ENCODE data around the gene NOXA1. TPM values are rescaled to one million over a fixed set of nuclear protein-coding genes. Genes with fewer than 3 reads are reported as not detected.

The NOXA1 gene
- total RNA-seq, 6 experiments from 2014 or later: 4.7 to 8.0 (median 5.7) TPM

- TF ChIP-seq CTCF (IDR thresholded peaks at IDR 0.05) (no peak), POLR2A (IDR thresholded peaks at IDR 0.05) (no peak)
Observed at GRCh38 chr9:137478613-137478961, 55.4 kb downstream of the NOXA1 start.

GRCh38 chr9:137478962-137479861, 56.0 kb downstream of the NOXA1 start:
- H3K36me3 ChIP-seq: no peaks in the 10 kb centered on the region
- peaks cover 0 to 12% (median 6%) of the 10 kb centered on the region in 4 donors for H3K4me1 ChIP-seq
- 84% methylated on average over 14 of the region's 36 CpGs for WGBS (ENCODE audit: insufficient coverage, low coverage, low lambda C conversion rate, missing lambda C conversion rate)
- no peak for ATAC-seq
- DNase-seq: peak in 2 of 3 donors; percentile 43 to 50
- H3K27ac ChIP-seq: no peak overlapping the region
- TF ChIP-seq POLR2A (IDR thresholded peaks at IDR 0.05) (no peak), CTCF (IDR thresholded peaks at IDR 0.05) (no peak)
- no peaks in the 10 kb centered on the region for H3K27me3 ChIP-seq
- peaks cover 0 to 12% (median 0%) of the 10 kb centered on the region in 4 donors for H3K9me3 ChIP-seq
- intact Hi-C loops (cut with DNase I): no loop called here
- H3K4me3 ChIP-seq: no peak overlapping the region

More at GRCh38 chr9:137478613-137478961, 55.4 kb downstream of the NOXA1 start:
- no peak for DNase-seq
- Histone ChIP-seq H3K9me3 (peaks cover 0 to 12% (median 0%) of the 10 kb centered on the region in 4 donors), H3K27ac (no peak overlapping the region), H3K36me3 (no peaks in the 10 kb centered on the region), H3K27me3 (no peaks in the 10 kb centered on the region), H3K4me1 (peaks cover 0 to 12% (median 6%) of the 10 kb centered on the region in 4 donors), H3K4me3 (no peak overlapping the region)
- no peak for ATAC-seq
- 64% methylated on average over 2 of the region's 11 CpGs for WGBS (ENCODE audit: insufficient coverage, low coverage, low lambda C conversion rate, missing lambda C conversion rate)
- intact Hi-C loops (cut with DNase I): no loop called here

DNA sequence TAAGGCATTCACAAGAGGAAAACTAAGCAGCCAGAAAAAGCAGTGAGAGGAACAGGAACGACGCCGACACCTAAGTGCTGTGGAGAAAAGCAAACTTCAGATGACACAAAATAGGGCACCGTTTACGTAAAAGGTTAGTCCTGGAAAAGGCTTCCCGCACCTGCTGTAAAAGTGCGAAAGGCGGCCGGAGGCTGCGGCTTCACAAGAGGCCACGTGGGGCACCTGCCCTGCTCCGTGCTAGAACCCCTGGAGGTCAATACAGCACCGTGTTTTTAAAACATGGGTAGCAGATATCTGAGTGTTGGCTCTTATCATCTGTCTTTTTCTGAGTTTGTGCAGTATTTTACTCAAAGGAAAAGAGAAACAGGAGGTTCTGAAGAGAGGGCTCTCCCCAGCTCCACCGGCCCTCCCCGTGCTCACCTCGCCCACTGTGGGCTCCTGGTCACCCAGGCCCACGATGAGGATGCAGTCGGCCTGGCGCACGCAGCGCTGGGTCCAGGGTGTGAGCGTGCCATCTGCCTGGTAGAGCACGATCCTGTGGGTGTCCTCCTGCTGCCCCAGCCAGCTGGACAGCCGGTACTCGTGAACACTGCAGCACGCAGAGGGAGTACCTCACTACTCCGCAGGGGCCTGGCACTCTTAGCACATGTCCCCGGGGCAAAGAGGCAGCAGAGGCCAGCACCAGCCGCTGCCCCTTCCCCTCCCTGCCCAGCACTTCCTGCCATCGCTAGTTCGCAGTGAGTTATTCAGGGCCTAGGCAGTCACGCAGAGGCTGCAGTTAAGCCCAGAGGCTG, 56.9 kb downstream of the NOXA1 start:
- DNase-seq (peak in 1 of 3 donors; percentile 48), ATAC-seq (no peak)
- Histone ChIP-seq H3K36me3 (no peaks in the 10 kb centered on the region), H3K27me3 (no peaks in the 10 kb centered on the region), H3K4me3 (no peak overlapping the region), H3K27ac (no peak overlapping the region), H3K9me3 (peaks cover 0 to 10% (median 0%) of the 10 kb centered on the region in 4 donors), H3K4me1 (peaks cover 0 to 12% (median 6%) of the 10 kb centered on the region in 4 donors)
- 92% methylated on average over 20 of the region's 32 CpGs for WGBS (ENCODE audit: insufficient coverage, low coverage, low lambda C conversion rate, missing lambda C conversion rate)
- TF ChIP-seq CTCF (IDR thresholded peaks at IDR 0.05) (no peak), POLR2A (IDR thresholded peaks at IDR 0.05) (no peak)
- intact Hi-C loops (cut with DNase I): no loop called here

DNA sequence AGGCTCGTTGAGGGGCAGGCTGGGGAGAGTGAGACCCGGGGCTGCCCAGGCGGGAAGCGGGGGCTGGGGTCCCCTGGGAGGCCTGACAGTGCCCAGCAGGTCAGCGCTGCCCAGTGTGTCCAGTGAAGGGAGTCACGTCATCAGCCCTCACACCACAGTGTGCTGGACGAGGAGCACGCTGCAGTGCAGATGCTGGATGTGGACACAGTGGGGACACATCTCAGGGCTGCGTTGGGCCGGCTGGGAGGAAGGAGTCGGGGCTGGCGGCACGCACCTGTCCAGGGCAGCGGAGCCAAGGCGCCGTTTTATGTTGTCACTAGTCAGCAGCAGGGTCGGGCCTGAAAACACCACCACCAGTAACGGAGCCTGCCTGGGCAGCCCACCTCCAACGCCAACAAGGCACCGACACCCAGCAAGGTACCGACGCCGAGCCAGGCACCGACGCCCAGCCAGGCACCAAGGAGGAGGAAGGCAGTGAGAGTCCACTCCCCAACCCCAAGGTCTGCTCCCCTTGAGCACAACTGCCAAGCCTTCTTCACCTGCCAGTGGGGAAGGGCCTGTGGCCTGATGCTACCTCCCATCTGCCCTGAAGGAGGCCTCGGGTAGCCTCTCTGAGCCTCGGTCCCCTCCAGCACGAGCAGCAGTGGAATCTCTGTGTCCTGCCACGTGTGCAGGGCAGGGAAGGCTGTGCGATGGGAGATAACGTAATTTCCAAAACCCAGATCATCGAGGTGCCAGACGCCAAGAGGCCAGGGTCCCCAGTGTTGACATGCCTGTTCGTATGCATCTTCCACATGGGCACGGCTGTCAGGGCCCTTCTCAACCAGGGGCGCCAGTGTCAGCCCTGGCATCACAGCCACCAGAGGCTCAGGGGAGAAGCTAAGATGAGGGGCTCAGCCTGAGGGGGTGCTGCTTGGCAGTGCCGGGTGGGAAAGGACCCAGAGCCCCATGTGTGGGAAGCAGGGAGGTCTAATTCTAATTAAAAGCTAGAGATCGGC, 57.8 kb downstream of the NOXA1 start:
- WGBS (ENCODE audit: insufficient coverage, low coverage, low lambda C conversion rate, missing lambda C conversion rate): 100% methylated on average over 1 of the region's 38 CpGs
- no peaks in the 10 kb centered on the region for H3K36me3 ChIP-seq

More for the DNA sequence above, 57.8 kb downstream of the NOXA1 start:
- ATAC-seq (no peak), DNase-seq (peak; percentile 23 to 59 (median 46))
- Histone ChIP-seq H3K27ac (peak overlapping the region in 1 of 3 donors; percentile 90), H3K9me3 (peaks cover 0 to 1% (median 0%) of the 10 kb centered on the region in 4 donors), H3K27me3 (no peaks in the 10 kb centered on the region), H3K4me3 (no peak overlapping the region), H3K4me1 (peaks cover 0 to 12% (median 6%) of the 10 kb centered on the region in 4 donors)
- no peak for TF ChIP-seq CTCF (IDR thresholded peaks at IDR 0.05)
- no peak for TF ChIP-seq POLR2A (IDR thresholded peaks at IDR 0.05)
- intact Hi-C loops (cut with DNase I): no loop called here

Measured in right lobe of liver (tissue), 6 donors.